ENCODE data around the gene C1QB.
A peak's percentile ranks its signal among the peaks of the same experiment; 100 is the strongest.
"Not testable (repeated sequence)": the region's sequence is repeated elsewhere in the genome, so short reads cannot be mapped to it uniquely, and the experiment has no call there.

Gene C1QB

DNA sequence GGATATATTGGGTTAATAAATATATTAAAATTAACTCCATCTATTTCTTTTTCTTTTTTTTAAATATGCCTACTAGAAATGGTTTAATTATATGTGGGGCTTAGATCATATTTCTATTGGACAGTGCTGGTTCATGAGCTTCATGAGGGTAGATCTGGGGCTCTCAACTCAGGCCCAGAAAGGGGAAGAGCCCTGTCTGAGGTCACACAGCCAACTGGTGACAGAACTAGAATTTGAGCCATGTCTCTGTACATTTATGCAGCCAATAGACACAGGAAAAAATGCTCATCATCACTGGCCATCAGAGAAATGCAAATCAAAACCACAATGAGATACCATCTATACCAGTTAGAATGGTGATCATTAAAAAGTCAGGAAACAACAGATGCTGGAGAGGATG, 52.5 kb downstream of the C1QB start:
- no peak overlapping the region for H3K9ac ChIP-seq (ENCODE audit: low read depth, low read length, poor library complexity, severe bottlenecking)
- peaks cover 5% of the 10 kb centered on the region for H3K4me1 ChIP-seq (ENCODE audit: insufficient read depth, low read length, poor library complexity, severe bottlenecking)
- no peaks in the 10 kb centered on the region for H3K79me2 ChIP-seq (ENCODE audit: insufficient read depth, low read length)
- H3F3A ChIP-seq (ENCODE audit: low read depth), result no peaks in the 10 kb centered on the region
- no peak overlapping the region for H2AFZ ChIP-seq (ENCODE audit: low read length)
- no peak overlapping the region for H3K4me2 ChIP-seq (ENCODE audit: low read depth, low read length, poor library complexity, severe bottlenecking)
- TF ChIP-seq, protein P1, sequence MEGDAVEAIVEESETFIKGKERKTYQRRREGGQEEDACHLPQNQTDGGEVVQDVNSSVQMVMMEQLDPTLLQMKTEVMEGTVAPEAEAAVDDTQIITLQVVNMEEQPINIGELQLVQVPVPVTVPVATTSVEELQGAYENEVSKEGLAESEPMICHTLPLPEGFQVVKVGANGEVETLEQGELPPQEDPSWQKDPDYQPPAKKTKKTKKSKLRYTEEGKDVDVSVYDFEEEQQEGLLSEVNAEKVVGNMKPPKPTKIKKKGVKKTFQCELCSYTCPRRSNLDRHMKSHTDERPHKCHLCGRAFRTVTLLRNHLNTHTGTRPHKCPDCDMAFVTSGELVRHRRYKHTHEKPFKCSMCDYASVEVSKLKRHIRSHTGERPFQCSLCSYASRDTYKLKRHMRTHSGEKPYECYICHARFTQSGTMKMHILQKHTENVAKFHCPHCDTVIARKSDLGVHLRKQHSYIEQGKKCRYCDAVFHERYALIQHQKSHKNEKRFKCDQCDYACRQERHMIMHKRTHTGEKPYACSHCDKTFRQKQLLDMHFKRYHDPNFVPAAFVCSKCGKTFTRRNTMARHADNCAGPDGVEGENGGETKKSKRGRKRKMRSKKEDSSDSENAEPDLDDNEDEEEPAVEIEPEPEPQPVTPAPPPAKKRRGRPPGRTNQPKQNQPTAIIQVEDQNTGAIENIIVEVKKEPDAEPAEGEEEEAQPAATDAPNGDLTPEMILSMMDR (conservative IDR thresholded peaks at IDR 0.05; ENCODE audit: low read length), result no peak
- TF ChIP-seq EZH2phosphoT487 (IDR thresholded peaks at IDR 0.05; ENCODE audit: borderline replicate concordance), result no peak
- H3K27me3 ChIP-seq (ENCODE audit: insufficient read depth, low read length, poor library complexity, severe bottlenecking), result no peaks in the 10 kb centered on the region
- no peaks in the 10 kb centered on the region for H3K9me2 ChIP-seq (replicated peaks; ENCODE audit: low read depth, low read length)
- no peaks in the 10 kb centered on the region for H3K9me3 ChIP-seq (ENCODE audit: insufficient read depth, low read depth, low read length)
- no peaks in the 10 kb centered on the region for H3K36me3 ChIP-seq (ENCODE audit: insufficient read depth, low read length)
- H4K20me1 ChIP-seq (ENCODE audit: insufficient read depth, low read length, poor library complexity, severe bottlenecking), result no peaks in the 10 kb centered on the region
- H3K4me3 ChIP-seq (ENCODE audit: low read length, poor library complexity, severe bottlenecking), result no peak overlapping the region

GRCh38 chr1:22706100-22706499, 53.1 kb downstream of the C1QB start:
- not testable (repeated sequence) for H3K9me2 ChIP-seq (replicated peaks; ENCODE audit: low read depth, low read length); H3K4me1 ChIP-seq (ENCODE audit: insufficient read depth, low read length, poor library complexity, severe bottlenecking); H3K79me2 ChIP-seq (ENCODE audit: insufficient read depth, low read length); H3K9ac ChIP-seq (ENCODE audit: low read depth, low read length, poor library complexity, severe bottlenecking); H3K4me2 ChIP-seq (ENCODE audit: low read depth, low read length, poor library complexity, severe bottlenecking); H3K36me3 ChIP-seq (ENCODE audit: insufficient read depth, low read length); H4K20me1 ChIP-seq (ENCODE audit: insufficient read depth, low read length, poor library complexity, severe bottlenecking); H3K4me3 ChIP-seq (ENCODE audit: low read length, poor library complexity, severe bottlenecking); H2AFZ ChIP-seq (ENCODE audit: low read length); H3F3A ChIP-seq (ENCODE audit: low read depth); H3K27me3 ChIP-seq (ENCODE audit: insufficient read depth, low read length, poor library complexity, severe bottlenecking); H3K9me3 ChIP-seq (ENCODE audit: insufficient read depth, low read depth, low read length)

DNA sequence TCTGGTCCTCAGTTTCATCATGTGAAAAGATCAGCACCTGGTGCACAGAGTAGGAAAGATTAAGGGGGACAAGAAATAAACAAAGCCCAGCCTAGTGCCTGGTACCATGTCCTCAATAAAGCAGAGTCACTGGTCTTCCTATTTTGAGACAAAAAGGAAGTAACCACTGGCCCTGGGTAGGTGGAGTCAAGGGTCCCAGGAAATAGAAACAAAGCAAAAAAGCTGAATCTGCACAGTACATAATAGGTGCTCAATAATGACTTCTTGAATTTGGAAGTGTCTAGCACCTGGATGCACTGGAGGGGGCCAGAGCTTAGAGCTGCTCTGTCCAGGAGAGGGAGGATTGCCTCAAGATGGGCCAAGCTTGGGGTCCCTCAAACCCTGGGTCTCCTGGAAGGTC, 55.7 kb downstream of the C1QB start:
- TF ChIP-seq EZH2phosphoT487 (IDR thresholded peaks at IDR 0.05; ENCODE audit: borderline replicate concordance), result no peak
- TF ChIP-seq, protein P1 (conservative IDR thresholded peaks at IDR 0.05; ENCODE audit: low read length), result no peak
- Histone ChIP-seq H3K79me2 (ENCODE audit: insufficient read depth, low read length) (no peaks in the 10 kb centered on the region), H4K20me1 (ENCODE audit: insufficient read depth, low read length, poor library complexity, severe bottlenecking) (no peaks in the 10 kb centered on the region), H3K9me2 (replicated peaks; ENCODE audit: low read depth, low read length) (no peaks in the 10 kb centered on the region), H3K27me3 (ENCODE audit: insufficient read depth, low read length, poor library complexity, severe bottlenecking) (no peaks in the 10 kb centered on the region), H3K4me3 (ENCODE audit: low read length, poor library complexity, severe bottlenecking) (no peak overlapping the region), H3K9me3 (ENCODE audit: insufficient read depth, low read depth, low read length) (no peaks in the 10 kb centered on the region), H3K9ac (ENCODE audit: low read depth, low read length, poor library complexity, severe bottlenecking) (no peak overlapping the region), H3K36me3 (ENCODE audit: insufficient read depth, low read length) (no peaks in the 10 kb centered on the region), H3K4me1 (ENCODE audit: insufficient read depth, low read length, poor library complexity, severe bottlenecking) (peaks cover 5% of the 10 kb centered on the region), H2AFZ (ENCODE audit: low read length) (no peak overlapping the region), H3F3A (ENCODE audit: low read depth) (no peaks in the 10 kb centered on the region), H3K4me2 (ENCODE audit: low read depth, low read length, poor library complexity, severe bottlenecking) (no peak overlapping the region)

- H4K20me1 ChIP-seq (ENCODE audit: insufficient read depth, low read length, poor library complexity, severe bottlenecking), result no peaks in the 10 kb centered on the region
- no peak overlapping the region for H2AFZ ChIP-seq (ENCODE audit: low read length)
- no peak for TF ChIP-seq EZH2phosphoT487 (IDR thresholded peaks at IDR 0.05; ENCODE audit: borderline replicate concordance)
- TF ChIP-seq, protein P1 (conservative IDR thresholded peaks at IDR 0.05; ENCODE audit: low read length), result peak; percentile 35
- peaks cover 5% of the 10 kb centered on the region for H3K4me1 ChIP-seq (ENCODE audit: insufficient read depth, low read length, poor library complexity, severe bottlenecking)
- no peaks in the 10 kb centered on the region for H3F3A ChIP-seq (ENCODE audit: low read depth)
- no peak overlapping the region for H3K9ac ChIP-seq (ENCODE audit: low read depth, low read length, poor library complexity, severe bottlenecking)
- no peaks in the 10 kb centered on the region for H3K36me3 ChIP-seq (ENCODE audit: insufficient read depth, low read length)
- no peaks in the 10 kb centered on the region for H3K9me2 ChIP-seq (replicated peaks; ENCODE audit: low read depth, low read length)
- H3K27me3 ChIP-seq (ENCODE audit: insufficient read depth, low read length, poor library complexity, severe bottlenecking), result no peaks in the 10 kb centered on the region
- no peak overlapping the region for H3K4me3 ChIP-seq (ENCODE audit: low read length, poor library complexity, severe bottlenecking)
- H3K79me2 ChIP-seq (ENCODE audit: insufficient read depth, low read length), result no peaks in the 10 kb centered on the region
- no peaks in the 10 kb centered on the region for H3K9me3 ChIP-seq (ENCODE audit: insufficient read depth, low read depth, low read length)
- H3K4me2 ChIP-seq (ENCODE audit: low read depth, low read length, poor library complexity, severe bottlenecking), result no peak overlapping the region
Observed at GRCh38 chr1:22709227-22709626, 56.2 kb downstream of the C1QB start.
